Brain microvascular endothelial cell (primary cell): ENCODE results near the gene DCST1.
A peak's percentile ranks its signal among the peaks of the same experiment; 100 is the strongest.

Experiments
- DNase-seq: peaks from one replicate; pipeline ENCODE4 v3.0.0-alpha.2; 2020
- H3K27ac ChIP-seq: fragments of 250-450 bp; sonication (Bioruptor Pico); 2 replicates; pipeline ENCODE4 v1.5.1; 2020; ENCODE audit warnings: mild to moderate bottlenecking, moderate library complexity
- H3K27me3 ChIP-seq: fragments of 250-450 bp; sonication (Bioruptor Pico); replicated peaks from 2 replicates; pipeline ENCODE4 v1.5.1; 2020; ENCODE audit warnings: mild to moderate bottlenecking
- H3K36me3 ChIP-seq: fragments of 250-450 bp; sonication (Bioruptor Pico); replicated peaks from 2 replicates; pipeline ENCODE4 v1.5.1; 2020; ENCODE audit warnings: mild to moderate bottlenecking
- H3K4me3 ChIP-seq: 2 replicates; pipeline ENCODE4 v1.5.1; 2011; ENCODE audit warnings: low read depth, mild to moderate bottlenecking, control low read depth, low read length, moderate library complexity
- in situ Hi-C: cut with HindIII; loops from 2 replicates; pipeline ENCODE4 v1.10.0; 2017; ENCODE audit warnings: low sequenced_read_pairs, low pct_ligation_motif_present
- TF ChIP-seq, protein P1 (sequence below): IDR thresholded peaks from 2 replicates; pipeline ENCODE4 v1.5.1; 2011; ENCODE audit warnings: low read depth, mild to moderate bottlenecking, moderate library complexity, low read length, control low read depth, inconsistent platforms; ENCODE audit errors: missing control alignments

Gene DCST1

DNA sequence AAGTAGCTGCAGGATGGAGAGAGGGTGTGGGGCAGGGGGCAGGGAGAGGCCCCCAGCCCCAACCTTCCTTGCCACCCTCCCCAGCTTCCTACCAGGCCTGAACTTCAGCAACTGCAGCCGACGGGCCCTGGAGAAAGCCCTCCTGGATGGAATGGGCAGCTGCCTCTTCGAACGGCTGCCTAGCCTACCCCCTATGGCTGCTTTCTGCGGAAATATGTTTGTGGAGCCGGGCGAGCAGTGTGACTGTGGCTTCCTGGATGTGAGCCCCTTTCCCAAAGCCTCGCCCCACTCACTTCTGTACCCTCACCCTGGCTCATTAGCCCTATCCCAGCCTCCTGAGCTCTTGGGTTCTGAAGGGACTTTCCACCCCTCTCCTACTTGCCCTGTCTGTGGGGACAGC is 23.5 kb downstream of the DCST1 start:
- H3K36me3 ChIP-seq = peaks cover 26% of the 10 kb centered on the region
- H3K27ac ChIP-seq = no peak overlapping the region
- H3K27me3 ChIP-seq = no peaks in the 10 kb centered on the region
- TF ChIP-seq, protein P1, sequence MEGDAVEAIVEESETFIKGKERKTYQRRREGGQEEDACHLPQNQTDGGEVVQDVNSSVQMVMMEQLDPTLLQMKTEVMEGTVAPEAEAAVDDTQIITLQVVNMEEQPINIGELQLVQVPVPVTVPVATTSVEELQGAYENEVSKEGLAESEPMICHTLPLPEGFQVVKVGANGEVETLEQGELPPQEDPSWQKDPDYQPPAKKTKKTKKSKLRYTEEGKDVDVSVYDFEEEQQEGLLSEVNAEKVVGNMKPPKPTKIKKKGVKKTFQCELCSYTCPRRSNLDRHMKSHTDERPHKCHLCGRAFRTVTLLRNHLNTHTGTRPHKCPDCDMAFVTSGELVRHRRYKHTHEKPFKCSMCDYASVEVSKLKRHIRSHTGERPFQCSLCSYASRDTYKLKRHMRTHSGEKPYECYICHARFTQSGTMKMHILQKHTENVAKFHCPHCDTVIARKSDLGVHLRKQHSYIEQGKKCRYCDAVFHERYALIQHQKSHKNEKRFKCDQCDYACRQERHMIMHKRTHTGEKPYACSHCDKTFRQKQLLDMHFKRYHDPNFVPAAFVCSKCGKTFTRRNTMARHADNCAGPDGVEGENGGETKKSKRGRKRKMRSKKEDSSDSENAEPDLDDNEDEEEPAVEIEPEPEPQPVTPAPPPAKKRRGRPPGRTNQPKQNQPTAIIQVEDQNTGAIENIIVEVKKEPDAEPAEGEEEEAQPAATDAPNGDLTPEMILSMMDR = no peak
- no peak for DNase-seq
- in situ Hi-C loops = no loop called here
- H3K4me3 ChIP-seq = no peak overlapping the region

DNA sequence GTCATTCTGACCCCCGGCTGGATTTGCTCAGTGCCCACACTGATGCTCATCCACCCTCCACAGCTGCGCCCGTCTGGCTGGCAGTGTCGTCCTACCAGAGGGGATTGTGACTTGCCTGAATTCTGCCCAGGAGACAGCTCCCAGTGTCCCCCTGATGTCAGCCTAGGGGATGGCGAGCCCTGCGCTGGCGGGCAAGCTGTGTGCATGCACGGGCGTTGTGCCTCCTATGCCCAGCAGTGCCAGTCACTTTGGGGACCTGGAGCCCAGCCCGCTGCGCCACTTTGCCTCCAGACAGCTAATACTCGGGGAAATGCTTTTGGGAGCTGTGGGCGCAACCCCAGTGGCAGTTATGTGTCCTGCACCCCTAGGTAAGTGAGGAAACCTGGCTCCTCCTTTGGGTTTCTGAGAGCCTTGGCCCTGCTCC is 24.2 kb downstream of the DCST1 start:
- TF ChIP-seq, protein P1 = no peak
- in situ Hi-C loops = no loop called here
- Histone ChIP-seq H3K4me3 (no peak overlapping the region), H3K27ac (no peak overlapping the region), H3K27me3 (no peaks in the 10 kb centered on the region), H3K36me3 (peaks cover 26% of the 10 kb centered on the region)
- no peak for DNase-seq

DNA sequence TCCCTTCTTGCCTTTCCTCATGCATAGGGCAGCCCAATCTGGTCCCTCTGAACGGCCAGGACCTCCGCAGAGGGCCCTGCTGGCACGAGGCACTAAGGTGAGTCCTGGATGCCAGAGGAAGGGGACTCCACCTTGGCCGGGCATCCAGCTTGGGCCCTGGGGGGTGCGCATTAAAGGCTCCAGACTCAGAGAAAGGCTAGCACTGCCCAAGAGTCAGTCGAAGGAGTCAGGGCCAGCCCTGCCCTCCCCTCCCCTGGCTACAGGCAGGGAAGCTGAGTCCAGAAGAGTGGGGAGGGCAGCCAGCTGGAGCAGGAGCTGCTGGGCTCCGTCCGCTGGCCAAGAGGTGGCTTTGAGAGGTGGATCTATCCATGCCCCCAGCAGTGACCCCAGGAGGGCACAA is 27.1 kb downstream of the DCST1 start:
- H3K4me3 ChIP-seq = no peak overlapping the region
- in situ Hi-C loops = no loop called here
- no peaks in the 10 kb centered on the region for H3K27me3 ChIP-seq
- DNase-seq = no peak
- TF ChIP-seq, protein P1 = no peak
- peaks cover 23% of the 10 kb centered on the region for H3K36me3 ChIP-seq
- H3K27ac ChIP-seq = no peak overlapping the region

DNA sequence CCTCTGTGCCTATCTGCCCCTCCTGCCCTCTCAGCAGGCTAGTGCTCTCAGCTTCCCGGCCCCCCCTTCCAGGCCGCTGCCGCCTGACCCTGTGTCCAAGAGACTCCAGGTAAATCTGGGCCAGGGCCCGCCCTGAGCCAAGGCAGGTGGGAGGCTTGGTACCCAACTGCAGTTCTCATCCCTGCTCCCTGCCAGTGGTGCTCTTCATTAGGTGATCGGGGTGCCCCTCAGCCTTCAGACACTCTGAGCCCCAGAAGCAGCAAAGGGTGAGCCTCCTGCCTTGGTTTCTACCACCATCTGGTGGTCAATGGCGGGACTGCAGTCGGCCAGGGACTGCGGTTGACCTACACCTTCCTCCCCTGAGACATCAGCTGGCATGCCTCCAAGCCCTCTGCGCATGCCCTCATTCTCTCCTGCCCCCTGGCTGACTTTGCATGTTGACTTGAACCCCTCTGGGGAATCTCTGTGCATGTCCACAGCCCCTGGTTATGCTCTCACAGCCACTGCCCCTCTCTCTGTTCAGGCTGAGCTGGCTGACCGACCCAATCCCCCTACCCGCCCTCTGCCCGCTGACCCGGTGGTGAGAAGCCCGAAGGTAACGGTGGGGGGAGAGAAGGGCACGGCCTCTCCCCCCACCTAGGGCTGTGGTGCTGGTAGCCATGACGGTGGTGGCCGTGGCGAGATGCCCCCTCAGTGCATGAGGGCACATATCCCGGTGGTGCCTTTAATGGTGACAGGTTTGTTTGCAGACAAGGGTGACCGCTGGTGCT is 27.9 kb downstream of the DCST1 start:
- Histone ChIP-seq H3K36me3 (peaks cover 15% of the 10 kb centered on the region), H3K4me3 (no peak overlapping the region), H3K27me3 (no peaks in the 10 kb centered on the region), H3K27ac (no peak overlapping the region)
- TF ChIP-seq, protein P1 = peak; percentile 99
- peak; percentile 81 for DNase-seq
- in situ Hi-C loops = no loop called here

DNA sequence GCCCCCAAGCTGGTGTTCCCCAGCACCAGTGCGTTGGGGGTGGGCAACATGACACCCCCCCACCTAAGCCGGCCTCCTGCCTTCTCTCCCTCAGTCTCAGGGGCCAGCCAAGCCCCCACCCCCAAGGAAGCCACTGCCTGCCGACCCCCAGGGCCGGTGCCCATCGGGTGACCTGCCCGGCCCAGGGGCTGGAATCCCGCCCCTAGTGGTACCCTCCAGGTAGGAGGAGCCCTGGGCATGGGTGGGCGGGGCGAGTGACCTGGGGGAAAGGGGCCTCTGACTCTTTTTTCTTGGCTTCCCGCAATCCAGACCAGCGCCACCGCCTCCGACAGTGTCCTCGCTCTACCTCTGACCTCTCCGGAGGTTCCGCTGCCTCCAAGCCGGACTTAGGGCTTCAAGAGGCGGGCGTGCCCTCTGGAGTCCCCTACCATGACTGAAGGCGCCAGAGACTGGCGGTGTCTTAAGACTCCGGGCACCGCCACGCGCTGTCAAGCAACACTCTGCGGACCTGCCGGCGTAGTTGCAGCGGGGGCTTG is 28.6 kb downstream of the DCST1 start:
- H3K36me3 ChIP-seq = peaks cover 14% of the 10 kb centered on the region
- in situ Hi-C loops = no loop called here
- H3K27ac ChIP-seq = no peak overlapping the region
- TF ChIP-seq, protein P1 = peak; percentile 18
- no peak for DNase-seq
- no peak overlapping the region for H3K4me3 ChIP-seq
- H3K27me3 ChIP-seq = no peaks in the 10 kb centered on the region
